ENCODE data around the gene P4HB.

GRCh38 chr17:81903896-81904599 lies 43.7 kb upstream of the P4HB start:
- TF ChIP-seq, protein P1, sequence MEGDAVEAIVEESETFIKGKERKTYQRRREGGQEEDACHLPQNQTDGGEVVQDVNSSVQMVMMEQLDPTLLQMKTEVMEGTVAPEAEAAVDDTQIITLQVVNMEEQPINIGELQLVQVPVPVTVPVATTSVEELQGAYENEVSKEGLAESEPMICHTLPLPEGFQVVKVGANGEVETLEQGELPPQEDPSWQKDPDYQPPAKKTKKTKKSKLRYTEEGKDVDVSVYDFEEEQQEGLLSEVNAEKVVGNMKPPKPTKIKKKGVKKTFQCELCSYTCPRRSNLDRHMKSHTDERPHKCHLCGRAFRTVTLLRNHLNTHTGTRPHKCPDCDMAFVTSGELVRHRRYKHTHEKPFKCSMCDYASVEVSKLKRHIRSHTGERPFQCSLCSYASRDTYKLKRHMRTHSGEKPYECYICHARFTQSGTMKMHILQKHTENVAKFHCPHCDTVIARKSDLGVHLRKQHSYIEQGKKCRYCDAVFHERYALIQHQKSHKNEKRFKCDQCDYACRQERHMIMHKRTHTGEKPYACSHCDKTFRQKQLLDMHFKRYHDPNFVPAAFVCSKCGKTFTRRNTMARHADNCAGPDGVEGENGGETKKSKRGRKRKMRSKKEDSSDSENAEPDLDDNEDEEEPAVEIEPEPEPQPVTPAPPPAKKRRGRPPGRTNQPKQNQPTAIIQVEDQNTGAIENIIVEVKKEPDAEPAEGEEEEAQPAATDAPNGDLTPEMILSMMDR (conservative IDR thresholded peaks at IDR 0.05 in 1 of 2, IDR thresholded peaks at IDR 0.05 in 1 of 2; ENCODE audit: low read depth in 1 of 2, low read length in 2 of 2): no peak
- no peak for TF ChIP-seq EZH2 (IDR thresholded peaks at IDR 0.05; ENCODE audit: low read length, missing control alignments)
